COLO668 (cell line): ENCODE measurements around the gene FAM90A26.
"Not testable (repeated sequence)": the region's sequence is repeated elsewhere in the genome, so short reads cannot be mapped to it uniquely, and the experiment has no call there.

Source experiments
- DNase-seq: peaks from one replicate; lab custom pipeline; 2025; ENCODE audit not compliant: unreplicated experiment; lab: John Stamatoyannopoulos, UW

Gene FAM90A26

GRCh38 chr4:9155101-9155886, 14.9 kb upstream of the FAM90A26 start:
- not testable (repeated sequence) for DNase-seq

- DNase-seq = not testable (repeated sequence)
Observed at GRCh38 chr4:9158392-9158791, 11.8 kb upstream of the FAM90A26 start.

- not testable (repeated sequence) for DNase-seq
Observed at GRCh38 chr4:9160046-9160445, 10.2 kb upstream of the FAM90A26 start.

- DNase-seq = not testable (repeated sequence)
Observed at GRCh38 chr4:9165990-9166389, 4.2 kb upstream of the FAM90A26 start.

- not testable (repeated sequence) for DNase-seq
Observed at GRCh38 chr4:9210357-9210756, 40.1 kb downstream of the FAM90A26 start, which contains the start of gene USP17L10. USP17L10 (plus strand) TSS chr4:9210657; CDS start chr4:9210657, 0 bp downstream.

GRCh38 chr4:9214701-9215100, 44.5 kb downstream of the FAM90A26 start:
- not testable (repeated sequence) for DNase-seq

GRCh38 chr4:9215105-9215504, 44.9 kb downstream of the FAM90A26 start, which contains the start of gene USP17L11:
USP17L11 (plus strand) TSS chr4:9215405; CDS start chr4:9215405, 0 bp downstream.
- DNase-seq = not testable (repeated sequence)

- not testable (repeated sequence) for DNase-seq
Observed at GRCh38 chr4:9219852-9220251, 49.6 kb downstream of the FAM90A26 start, which contains the start of gene USP17L12. USP17L12 (plus strand) TSS chr4:9220152; CDS start chr4:9220152, 0 bp downstream.

GRCh38 chr4:9224596-9224995, 54.4 kb downstream of the FAM90A26 start, which contains the start of gene USP17L13:
USP17L13 (plus strand) TSS chr4:9224896; CDS start chr4:9224896, 0 bp downstream.
- DNase-seq = not testable (repeated sequence)
